Mucosa of descending colon (tissue), 3 donors: ENCODE measurements around the gene IFNL1. TPM values are rescaled to one million over a fixed set of nuclear protein-coding genes. Genes with fewer than 3 reads are reported as not detected.
A peak's percentile ranks its signal among the peaks of the same experiment; 100 is the strongest.
"Not testable (repeated sequence)": the region's sequence is repeated elsewhere in the genome, so short reads cannot be mapped to it uniquely, and the experiment has no call there.

Source experiments
- ATAC-seq: fragments of 200-7000 bp; cut with Tn5 transposase; one replicate; pipeline ENCODE4 v1.9.1; 2020; ENCODE audit warnings: mild to moderate bottlenecking, moderate library complexity
- DNase-seq, 3 donors: peaks; one replicate each; pipeline ENCODE4 v3.0.0-alpha.2; 2020
- H3K36me3 ChIP-seq: fragments of 200-600 bp; one replicate; pipeline ENCODE4 v1.8.0; 2021; ENCODE audit warnings: low read depth, mild to moderate bottlenecking
- H3K4me1 ChIP-seq: fragments of 200-600 bp; one replicate; pipeline ENCODE4 v1.8.0; 2021; ENCODE audit warnings: low read depth, mild to moderate bottlenecking
- H3K4me3 ChIP-seq: fragments of 200-600 bp; one replicate; pipeline ENCODE4 v1.8.0; 2021; ENCODE audit warnings: mild to moderate bottlenecking
- H3K9me3 ChIP-seq: fragments of 200-600 bp; one replicate; pipeline ENCODE4 v1.8.0; 2021; ENCODE audit warnings: mild to moderate bottlenecking
- intact Hi-C, 2 donors: fragments of 100-400 bp; cut with DNase I in 1 of 2; cut with micrococcal nuclease in 1 of 2; formaldehyde crosslinking; loops; one replicate each; pipeline versions ENCODE4 v1.11.0 to v1.11.1; 2022; cut with DNase I, micrococcal nuclease
- total RNA-seq, 3 donors: library from RNA; stranded (reverse); fragmentation: NEBNext Ultra II Directional in 2 of 3; extraction: Animal tissue kit (Norgen Biotek cat#: 25700) in 2 of 3; gene quantifications; one replicate each; pipeline versions ENCODE4 v1.2.1 to v1.2.4, GENCODE V29; 2021 to 2023
- TF ChIP-seq, protein P1 (sequence below): fragments of 200-600 bp; IDR thresholded peaks from one replicate; pipeline ENCODE4 v1.8.0; 2022; ENCODE audit warnings: antibody characterized with exemption, mild to moderate bottlenecking
- donor health status: DM: no; HTN: no; CAD: no; lungs with moderate emphysema.
- donor health status: DM: no; HTN: no; CAD: no.
- donor health status: DM: no; HTN: yes; CAD: no.

The IFNL1 gene
- total RNA-seq, 3 donors from 2014 or later, result not detected

DNA sequence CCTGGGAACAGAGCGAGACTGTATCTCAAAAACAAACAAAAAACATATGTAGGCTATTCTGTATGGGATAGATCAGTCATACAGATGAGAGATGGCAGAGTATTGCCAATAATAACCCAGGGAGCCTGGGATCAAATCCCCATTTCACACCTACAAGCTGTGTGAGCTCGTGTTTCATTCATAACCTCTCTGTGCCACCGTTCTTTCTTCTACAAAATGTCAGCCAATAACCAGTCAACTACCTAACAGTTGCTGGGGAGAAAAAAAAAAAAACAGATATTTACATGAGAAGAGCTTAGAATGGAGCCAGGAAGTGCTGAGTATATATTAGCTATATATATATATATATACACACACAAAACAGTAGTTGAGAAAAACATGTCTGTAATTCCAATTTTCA, 34.5 kb upstream of the IFNL1 start:
- DNase-seq, result no peak
- H3K36me3 ChIP-seq, result no peaks in the 10 kb centered on the region
- peaks cover 3% of the 10 kb centered on the region for H3K4me1 ChIP-seq
- H3K9me3 ChIP-seq, result no peaks in the 10 kb centered on the region
- intact Hi-C loops, result no loop called here
- no peak for ATAC-seq
- H3K4me3 ChIP-seq, result no peak overlapping the region
- TF ChIP-seq, protein P1, sequence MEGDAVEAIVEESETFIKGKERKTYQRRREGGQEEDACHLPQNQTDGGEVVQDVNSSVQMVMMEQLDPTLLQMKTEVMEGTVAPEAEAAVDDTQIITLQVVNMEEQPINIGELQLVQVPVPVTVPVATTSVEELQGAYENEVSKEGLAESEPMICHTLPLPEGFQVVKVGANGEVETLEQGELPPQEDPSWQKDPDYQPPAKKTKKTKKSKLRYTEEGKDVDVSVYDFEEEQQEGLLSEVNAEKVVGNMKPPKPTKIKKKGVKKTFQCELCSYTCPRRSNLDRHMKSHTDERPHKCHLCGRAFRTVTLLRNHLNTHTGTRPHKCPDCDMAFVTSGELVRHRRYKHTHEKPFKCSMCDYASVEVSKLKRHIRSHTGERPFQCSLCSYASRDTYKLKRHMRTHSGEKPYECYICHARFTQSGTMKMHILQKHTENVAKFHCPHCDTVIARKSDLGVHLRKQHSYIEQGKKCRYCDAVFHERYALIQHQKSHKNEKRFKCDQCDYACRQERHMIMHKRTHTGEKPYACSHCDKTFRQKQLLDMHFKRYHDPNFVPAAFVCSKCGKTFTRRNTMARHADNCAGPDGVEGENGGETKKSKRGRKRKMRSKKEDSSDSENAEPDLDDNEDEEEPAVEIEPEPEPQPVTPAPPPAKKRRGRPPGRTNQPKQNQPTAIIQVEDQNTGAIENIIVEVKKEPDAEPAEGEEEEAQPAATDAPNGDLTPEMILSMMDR, result no peak

DNA sequence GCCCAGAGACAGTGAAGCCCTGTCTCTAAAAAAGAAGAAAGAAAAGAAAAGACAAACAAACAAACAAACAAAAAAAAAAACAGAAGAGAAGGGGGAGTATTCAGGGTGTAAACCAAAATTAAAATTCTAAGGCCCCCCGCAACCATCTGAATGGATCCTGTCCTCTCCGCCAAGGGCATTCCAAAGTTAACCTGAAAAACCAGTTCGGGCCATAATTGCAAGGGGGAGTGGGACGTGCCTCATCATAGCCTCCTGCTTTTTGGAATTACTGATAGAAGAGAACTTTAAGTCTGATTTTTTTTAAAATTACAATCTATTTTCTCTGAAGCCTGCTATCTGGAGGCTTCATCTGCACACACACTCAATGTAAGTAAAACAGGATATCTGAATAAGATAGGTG, 33.7 kb upstream of the IFNL1 start:
- no peak for DNase-seq
- TF ChIP-seq, protein P1, result no peak
- Histone ChIP-seq H3K4me3 (no peak overlapping the region), H3K36me3 (no peaks in the 10 kb centered on the region), H3K4me1 (peaks cover 3% of the 10 kb centered on the region), H3K9me3 (no peaks in the 10 kb centered on the region)
- no peak for ATAC-seq
- intact Hi-C loops, result no loop called here

DNA sequence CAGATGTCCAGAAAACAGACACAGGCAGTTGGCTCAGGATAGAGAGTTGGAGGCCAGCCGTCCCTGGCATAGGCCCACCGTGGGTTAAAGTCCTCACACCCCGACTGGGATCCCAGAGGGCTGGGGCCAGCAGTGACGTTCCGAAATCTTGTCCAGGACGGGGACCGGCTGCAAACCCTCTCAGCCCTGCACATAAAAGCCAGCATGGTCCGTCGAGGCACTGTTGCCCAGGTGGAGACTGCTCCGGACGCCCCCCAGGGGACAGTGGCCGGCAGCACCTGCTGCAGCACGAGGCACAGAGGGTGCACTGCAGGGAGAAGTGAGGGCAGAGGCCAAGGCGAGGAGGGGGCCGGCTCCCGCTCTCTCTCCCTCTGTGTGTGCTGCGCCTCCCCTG, 32.3 kb upstream of the IFNL1 start:
- intact Hi-C loops, result no loop called here
- TF ChIP-seq, protein P1, result no peak
- Histone ChIP-seq H3K36me3 (no peaks in the 10 kb centered on the region), H3K4me1 (peaks cover 3% of the 10 kb centered on the region), H3K9me3 (no peaks in the 10 kb centered on the region), H3K4me3 (no peak overlapping the region)
- DNase-seq (peak in 1 of 3 donors; percentile 45), ATAC-seq (no peak)

DNA sequence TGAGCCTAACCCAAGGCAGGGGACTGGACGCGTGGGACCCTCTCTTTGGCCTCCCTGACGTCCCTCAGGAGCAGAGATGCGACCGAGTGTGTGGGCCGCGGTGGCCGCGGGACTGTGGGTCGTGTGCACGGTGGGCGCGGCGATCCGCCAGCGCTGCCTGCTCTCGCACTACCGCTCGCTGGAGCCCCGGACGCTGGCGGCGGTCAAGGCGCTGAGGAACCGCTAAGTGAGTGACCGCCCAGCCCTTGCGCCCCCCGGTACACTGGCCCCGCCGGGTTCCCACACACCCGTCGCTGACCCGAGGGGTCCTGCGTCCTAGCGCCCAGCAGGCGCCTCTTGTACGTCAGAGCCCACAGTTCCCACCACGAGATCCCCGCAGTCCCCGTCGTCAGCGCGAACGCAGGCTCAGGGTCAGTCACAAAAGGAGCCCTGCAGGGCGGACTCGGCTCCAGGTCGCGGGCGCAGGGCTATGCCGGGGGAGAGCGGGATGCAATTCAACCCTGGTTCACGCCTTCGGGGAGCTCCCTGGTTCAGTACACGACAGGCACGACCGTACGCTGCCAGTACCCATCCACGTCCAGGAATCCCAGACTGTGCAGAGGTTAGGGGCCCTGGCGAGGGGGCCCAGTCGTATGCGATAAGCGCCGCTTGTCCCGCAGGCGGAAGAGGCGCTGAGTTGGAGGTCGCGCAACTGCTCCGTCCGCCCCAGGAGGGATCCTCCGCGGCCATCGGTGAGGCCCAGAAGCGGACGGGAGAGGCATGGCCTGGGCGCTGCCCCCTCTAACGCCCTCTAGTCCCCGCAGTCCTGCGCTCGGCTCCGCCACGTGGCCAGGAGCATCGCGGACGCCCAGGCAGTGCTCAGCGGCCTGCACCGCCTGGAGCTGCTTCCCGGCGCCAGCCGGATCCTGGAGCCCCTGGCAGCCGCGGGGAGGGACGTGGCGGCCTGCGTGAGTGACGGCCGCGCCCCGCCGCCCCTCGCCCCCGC, 31.6 kb upstream of the IFNL1 start:
- Histone ChIP-seq H3K4me3 (no peak overlapping the region), H3K36me3 (no peaks in the 10 kb centered on the region), H3K9me3 (no peaks in the 10 kb centered on the region), H3K4me1 (peaks cover 3% of the 10 kb centered on the region)
- TF ChIP-seq, protein P1, result no peak
- ATAC-seq, result peak; percentile 19
- intact Hi-C loops, result no loop called here
- DNase-seq, result no peak

DNA sequence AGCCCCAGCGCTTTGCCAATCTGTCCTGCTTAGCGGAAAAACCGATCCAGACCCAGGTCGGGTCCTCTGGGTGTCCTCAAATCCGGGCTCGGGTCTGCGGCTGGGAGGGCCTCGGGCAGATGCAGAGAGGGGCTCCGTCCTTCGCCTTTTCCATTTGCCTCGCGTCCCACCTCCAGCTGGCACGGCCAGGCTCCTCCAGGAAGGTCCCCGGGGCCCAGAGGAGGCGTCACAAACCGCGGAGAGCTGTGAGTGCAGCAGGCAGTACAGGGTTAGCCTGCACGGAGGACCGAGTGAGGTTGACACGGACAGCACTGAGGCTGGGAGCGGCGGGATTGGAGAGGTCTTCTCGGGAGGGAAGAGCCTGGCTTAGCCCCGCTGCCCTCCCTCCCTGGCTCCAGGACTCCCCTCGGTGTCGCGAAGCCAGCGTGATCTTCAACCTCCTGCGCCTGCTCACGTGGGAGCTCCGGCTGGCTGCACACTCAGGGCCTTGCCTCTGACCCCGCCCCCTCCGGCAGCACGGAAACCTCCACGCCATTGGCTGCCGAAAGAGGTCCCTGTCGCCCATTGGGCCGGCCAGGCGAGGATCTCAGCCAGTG, 30.8 kb upstream of the IFNL1 start:
- no peak for DNase-seq
- intact Hi-C loops, result no loop called here
- Histone ChIP-seq H3K36me3 (no peaks in the 10 kb centered on the region), H3K4me3 (no peak overlapping the region), H3K4me1 (peaks cover 3% of the 10 kb centered on the region), H3K9me3 (no peaks in the 10 kb centered on the region)
- TF ChIP-seq, protein P1, result no peak
- ATAC-seq, result no peak

DNA sequence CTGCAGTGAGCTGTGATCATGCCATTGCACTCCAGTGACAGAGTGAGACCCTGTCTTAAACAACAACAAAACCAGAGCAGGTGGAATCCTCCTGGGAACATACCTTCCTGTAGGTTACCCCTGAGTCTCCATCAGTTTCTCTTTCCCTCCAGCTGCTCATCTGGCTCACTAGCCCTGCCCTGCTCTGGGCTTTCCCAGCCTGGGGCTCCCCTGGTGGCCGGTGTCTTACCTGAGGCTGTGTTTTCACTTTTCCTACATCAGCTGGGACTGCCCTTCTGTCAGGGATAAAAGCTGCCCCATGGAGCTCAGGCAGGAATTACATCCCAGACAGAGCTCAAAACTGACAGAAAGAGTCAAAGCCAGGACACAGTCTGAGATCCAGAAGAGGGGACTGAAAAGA, 28.1 kb upstream of the IFNL1 start, which contains the start of gene IFNL2:
Gene IFNL2, plus strand, starts transcription at position 312 of the 400 bp plus-strand sequence. CDS start 173 bp downstream, outside the sequence.
- DNase-seq, H3K9me3 ChIP-seq, H3K36me3 ChIP-seq, H3K4me3 ChIP-seq, H3K4me1 ChIP-seq, intact Hi-C loops: not testable (repeated sequence)
- peak; percentile 68 for ATAC-seq

DNA sequence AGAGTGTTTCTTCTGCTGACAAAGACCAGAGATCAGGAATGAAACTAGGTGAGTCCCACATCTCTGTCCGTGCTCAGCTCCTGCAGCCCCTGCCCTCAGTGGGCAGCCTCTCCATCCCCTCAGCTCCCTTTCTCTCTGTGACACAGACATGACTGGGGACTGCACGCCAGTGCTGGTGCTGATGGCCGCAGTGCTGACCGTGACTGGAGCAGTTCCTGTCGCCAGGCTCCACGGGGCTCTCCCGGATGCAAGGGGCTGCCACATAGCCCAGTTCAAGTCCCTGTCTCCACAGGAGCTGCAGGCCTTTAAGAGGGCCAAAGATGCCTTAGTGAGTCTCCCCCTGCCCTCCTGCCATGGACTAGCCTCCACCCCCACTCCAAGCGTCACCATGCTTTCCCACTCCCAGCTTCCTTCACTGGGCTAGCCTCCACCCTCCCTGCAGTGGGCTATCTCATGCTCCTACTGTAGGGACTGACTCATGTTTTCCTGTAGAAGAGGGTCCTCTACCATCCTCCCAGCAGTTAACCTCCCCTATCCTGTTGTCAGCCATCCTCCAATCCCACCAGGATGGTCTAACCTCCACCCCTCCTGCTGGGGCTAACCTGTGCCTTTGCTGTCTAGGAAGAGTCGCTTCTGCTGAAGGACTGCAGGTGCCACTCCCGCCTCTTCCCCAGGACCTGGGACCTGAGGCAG, 27.5 kb upstream of the IFNL1 start:
- H3K9me3 ChIP-seq, ATAC-seq, intact Hi-C loops, H3K36me3 ChIP-seq, DNase-seq, H3K4me1 ChIP-seq, H3K4me3 ChIP-seq: not testable (repeated sequence)

DNA sequence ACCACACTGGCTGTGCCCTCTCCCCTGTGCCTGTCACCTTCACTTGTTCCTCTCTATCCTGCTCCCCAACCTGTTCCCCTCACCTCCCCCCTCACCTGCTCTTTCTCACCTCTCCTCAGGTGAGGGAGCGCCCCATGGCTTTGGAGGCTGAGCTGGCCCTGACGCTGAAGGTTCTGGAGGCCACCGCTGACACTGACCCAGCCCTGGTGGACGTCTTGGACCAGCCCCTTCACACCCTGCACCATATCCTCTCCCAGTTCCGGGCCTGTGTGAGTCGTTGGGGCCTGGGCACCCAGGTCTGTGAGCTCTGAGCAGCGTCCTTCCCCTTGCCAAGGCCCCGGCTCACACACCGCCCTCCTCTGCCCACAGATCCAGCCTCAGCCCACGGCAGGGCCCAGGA, 26.8 kb upstream of the IFNL1 start:
- intact Hi-C loops, result not testable (repeated sequence)

More for the DNA sequence above, 26.8 kb upstream of the IFNL1 start:
- H3K4me3 ChIP-seq, H3K36me3 ChIP-seq, DNase-seq, H3K9me3 ChIP-seq, ATAC-seq, H3K4me1 ChIP-seq: not testable (repeated sequence)
